ENCODE results near the gene DUSP28.

Gene DUSP28

GRCh38 chr2:240586919-240587800, 27.0 kb downstream of the DUSP28 start:
- DNase-seq: peak; percentile 56 to 62

DNA sequence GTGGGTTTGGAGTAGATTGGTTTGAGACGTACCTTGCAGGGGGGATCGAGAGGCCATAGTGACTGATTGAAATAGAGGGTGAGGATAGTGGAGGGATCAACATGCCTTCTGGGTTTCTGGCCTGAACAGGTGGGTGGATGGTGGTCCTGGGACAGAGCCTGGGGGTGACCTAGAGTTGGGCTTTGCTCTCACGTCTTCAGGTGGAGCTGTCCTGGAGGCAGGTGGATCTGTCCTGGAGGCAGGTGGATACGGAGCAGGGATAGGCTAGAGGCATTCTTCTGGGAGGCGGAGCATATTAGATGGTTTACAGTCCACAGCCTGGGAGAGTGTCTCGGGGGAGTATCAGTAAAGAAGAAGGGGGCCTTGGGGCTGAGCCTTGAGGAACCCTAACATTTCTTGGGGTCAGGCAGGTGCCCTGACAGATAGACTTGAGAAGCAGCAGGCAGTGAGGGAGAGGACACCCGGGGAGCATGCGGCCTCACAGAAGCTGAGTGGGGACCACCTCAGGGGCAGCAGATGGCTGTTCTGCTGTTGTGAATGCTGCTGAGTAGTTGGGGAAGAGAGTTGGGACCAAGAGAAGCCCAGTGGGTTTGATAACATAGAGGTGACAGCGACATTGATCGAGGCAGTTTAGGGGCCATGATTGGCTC, 28.0 kb downstream of the DUSP28 start:
- TF ChIP-seq POLR2A (IDR thresholded peaks at IDR 0.05; ENCODE audit: low read length) (no peak), GATA1 (IDR thresholded peaks at IDR 0.05; ENCODE audit: low read depth, low read length) (no peak)
- DNase-seq: no peak

More at GRCh38 chr2:240586919-240587800, 27.0 kb downstream of the DUSP28 start:
- TF ChIP-seq POLR2A (IDR thresholded peaks at IDR 0.05; ENCODE audit: low read length): peak; percentile 1
- no peak for TF ChIP-seq GATA1 (IDR thresholded peaks at IDR 0.05; ENCODE audit: low read depth, low read length)

- TF ChIP-seq GATA1 (IDR thresholded peaks at IDR 0.05; ENCODE audit: low read depth, low read length) (no peak), POLR2A (IDR thresholded peaks at IDR 0.05; ENCODE audit: low read length) (no peak)
Observed at GRCh38 chr2:240588669-240589068, 28.5 kb downstream of the DUSP28 start.

DNA sequence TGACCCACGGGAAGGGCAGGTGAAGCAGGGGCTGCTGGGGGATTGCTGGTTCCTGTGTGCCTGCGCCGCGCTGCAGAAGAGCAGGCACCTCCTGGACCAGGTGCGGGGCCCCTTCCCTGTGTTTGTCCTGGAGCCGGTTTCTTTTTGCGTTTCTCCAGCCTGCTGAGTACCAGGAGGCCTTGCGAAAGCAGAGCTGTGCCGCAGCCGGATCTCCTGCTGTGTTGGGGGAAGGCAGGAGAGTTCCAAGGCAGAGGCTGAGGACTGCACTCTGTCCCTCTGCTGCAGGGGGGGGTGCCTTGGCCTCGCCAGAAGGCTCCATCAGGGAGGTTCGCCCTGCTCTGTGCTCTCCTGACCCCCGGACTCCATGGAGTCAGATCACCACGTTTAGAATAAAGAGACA, 29.2 kb downstream of the DUSP28 start:
- no peak for DNase-seq
- TF ChIP-seq POLR2A (IDR thresholded peaks at IDR 0.05; ENCODE audit: low read length): no peak
- no peak for TF ChIP-seq GATA1 (IDR thresholded peaks at IDR 0.05; ENCODE audit: low read depth, low read length)

More at GRCh38 chr2:240588669-240589068, 28.5 kb downstream of the DUSP28 start:
- DNase-seq: no peak

- no peak for TF ChIP-seq POLR2A (IDR thresholded peaks at IDR 0.05; ENCODE audit: low read length)
- TF ChIP-seq GATA1 (IDR thresholded peaks at IDR 0.05; ENCODE audit: low read depth, low read length): no peak
- no peak for DNase-seq
Observed at GRCh38 chr2:240589850-240590525, 29.8 kb downstream of the DUSP28 start.

DNA sequence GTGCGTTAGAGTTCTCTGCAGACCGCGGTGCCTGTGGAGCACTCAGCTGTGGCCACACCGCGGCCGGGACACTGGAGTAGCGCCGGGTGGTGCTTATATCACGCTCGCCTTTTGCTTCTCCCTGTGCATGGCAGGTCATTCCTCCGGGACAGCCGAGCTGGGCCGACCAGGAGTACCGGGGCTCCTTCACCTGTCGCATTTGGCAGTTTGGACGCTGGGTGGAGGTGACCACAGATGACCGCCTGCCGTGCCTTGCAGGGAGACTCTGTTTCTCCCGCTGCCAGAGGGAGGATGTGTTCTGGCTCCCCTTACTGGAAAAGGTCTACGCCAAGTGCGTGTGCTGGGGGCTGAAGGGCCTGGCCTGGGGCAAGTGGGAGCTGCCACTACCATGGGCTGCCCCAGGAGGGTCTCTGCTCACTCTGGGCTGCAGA, 30.5 kb downstream of the DUSP28 start:
- no peak for DNase-seq
- TF ChIP-seq POLR2A (IDR thresholded peaks at IDR 0.05; ENCODE audit: low read length) (no peak), GATA1 (IDR thresholded peaks at IDR 0.05; ENCODE audit: low read depth, low read length) (no peak)

- TF ChIP-seq POLR2A (IDR thresholded peaks at IDR 0.05; ENCODE audit: low read length): no peak
- no peak for DNase-seq
Observed at GRCh38 chr2:240591226-240591625, 31.1 kb downstream of the DUSP28 start.

GRCh38 chr2:240591784-240592183, 31.6 kb downstream of the DUSP28 start:
- DNase-seq: no peak
- TF ChIP-seq POLR2A (IDR thresholded peaks at IDR 0.05; ENCODE audit: low read length): no peak
- no peak for TF ChIP-seq GATA1 (IDR thresholded peaks at IDR 0.05; ENCODE audit: low read depth, low read length)

DNA sequence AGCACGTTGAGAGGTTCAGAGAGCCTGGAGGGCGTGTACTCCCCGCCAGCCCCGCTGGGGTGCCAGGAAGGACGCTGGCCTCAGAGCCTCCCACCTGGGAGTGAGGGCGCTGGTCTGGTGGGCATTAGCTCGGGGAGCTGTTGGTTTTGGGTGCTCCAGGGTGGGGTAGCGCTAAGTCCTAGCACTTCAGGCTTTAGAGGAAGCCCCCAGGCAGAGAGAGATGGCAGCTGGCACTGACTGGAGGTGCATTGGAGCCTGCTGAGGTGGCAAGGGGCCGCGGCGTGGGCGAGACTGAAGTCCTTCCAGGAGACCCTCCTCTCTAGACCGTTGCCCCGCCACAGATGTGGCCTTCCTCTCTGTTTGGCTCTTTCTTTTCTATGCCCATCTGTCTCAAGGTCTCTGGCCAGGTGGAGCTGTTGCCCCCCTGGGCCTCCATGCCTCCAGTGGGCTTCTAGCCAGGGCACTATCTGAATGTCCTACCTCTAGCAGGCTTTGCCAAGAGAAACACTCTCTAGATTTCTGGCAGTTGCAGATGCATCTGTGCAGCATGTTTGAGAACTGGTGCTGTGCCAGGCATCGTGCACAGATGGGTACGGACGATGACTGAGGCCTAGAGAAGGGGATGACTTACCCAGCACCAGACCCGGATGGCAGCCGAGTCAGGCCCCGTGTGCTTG, 33.0 kb downstream of the DUSP28 start:
- no peak for TF ChIP-seq GATA1 (IDR thresholded peaks at IDR 0.05; ENCODE audit: low read depth, low read length)
- no peak for TF ChIP-seq POLR2A (IDR thresholded peaks at IDR 0.05; ENCODE audit: low read length)
- DNase-seq: no peak

DNA sequence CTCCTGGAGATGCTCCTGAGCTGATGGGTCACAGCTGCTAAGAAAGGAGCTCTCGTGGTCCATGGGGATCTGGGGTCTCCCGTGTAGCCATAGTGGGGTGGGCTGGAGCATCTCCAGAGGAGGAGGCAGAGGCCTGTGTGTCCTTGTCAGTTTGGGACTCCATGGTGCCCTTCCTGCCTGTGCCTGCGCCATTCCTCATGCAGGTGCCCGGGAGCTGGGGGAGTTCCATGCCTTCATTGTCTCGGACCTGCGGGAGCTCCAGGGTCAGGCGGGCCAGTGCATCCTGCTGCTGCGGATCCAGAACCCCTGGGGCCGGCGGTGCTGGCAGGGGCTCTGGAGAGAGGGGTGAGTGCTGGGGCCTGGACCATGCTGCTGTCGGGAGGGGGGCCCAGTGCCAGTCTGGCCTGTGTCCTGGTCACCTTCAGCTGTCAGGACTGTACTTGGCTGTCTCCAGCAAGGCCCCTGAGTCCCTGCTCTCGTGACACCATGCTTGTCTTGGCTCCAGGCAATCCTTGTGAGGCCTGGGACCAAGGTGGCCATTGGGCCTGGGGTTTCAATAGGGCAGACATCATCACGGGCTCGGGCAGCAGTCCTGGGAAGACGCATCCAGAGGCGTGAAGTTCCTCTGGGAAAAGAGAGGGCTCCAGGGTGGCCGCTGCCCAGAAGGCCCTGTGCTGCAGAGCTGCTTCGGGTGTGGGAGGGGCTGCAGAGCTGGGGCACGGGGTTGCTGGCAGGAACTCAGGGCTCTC, 33.7 kb downstream of the DUSP28 start:
- TF ChIP-seq POLR2A (IDR thresholded peaks at IDR 0.05; ENCODE audit: low read length) (no peak), GATA1 (IDR thresholded peaks at IDR 0.05; ENCODE audit: low read depth, low read length) (no peak)
- no peak for DNase-seq

- no peak for DNase-seq
Observed at GRCh38 chr2:240594511-240595380, 34.6 kb downstream of the DUSP28 start.

DNA sequence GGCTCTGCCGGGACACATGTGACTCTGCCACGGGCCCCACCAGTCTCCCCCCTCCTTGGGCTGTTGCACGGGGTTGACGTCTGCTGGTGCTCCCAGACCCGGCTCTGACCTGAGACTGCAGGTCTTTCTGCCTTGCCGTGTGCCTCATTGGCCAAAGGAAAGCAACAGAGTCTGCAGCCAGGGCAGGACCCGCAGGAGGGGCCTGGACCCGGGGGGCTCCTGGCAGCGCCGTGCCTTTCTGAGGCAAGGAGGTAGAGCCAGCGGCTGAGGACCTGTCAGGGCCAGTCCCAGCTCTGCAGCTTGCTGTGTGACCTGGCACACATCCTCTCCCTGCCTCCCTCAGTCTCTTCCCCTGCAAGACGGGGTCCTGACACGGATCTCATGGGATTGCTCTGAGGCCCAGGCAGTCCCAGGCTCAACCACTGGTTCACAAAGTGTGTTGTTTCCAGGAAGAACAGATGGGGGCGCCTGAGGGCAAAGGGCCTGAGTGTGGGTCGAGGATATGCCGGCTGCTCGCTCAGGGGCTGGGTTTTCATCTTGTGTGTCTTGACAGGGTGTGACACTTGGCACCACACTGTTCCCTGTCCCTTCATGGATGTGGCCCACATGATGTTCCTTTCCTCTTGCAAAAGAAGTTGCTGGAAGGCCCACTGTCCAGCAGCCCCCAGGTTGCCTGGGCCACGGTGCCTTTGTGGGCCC, 35.4 kb downstream of the DUSP28 start:
- DNase-seq: peak; percentile 19 to 27
- no peak for TF ChIP-seq GATA1 (IDR thresholded peaks at IDR 0.05; ENCODE audit: low read depth, low read length)
- TF ChIP-seq POLR2A (IDR thresholded peaks at IDR 0.05; ENCODE audit: low read length): no peak

More at GRCh38 chr2:240594511-240595380, 34.6 kb downstream of the DUSP28 start:
- TF ChIP-seq POLR2A (IDR thresholded peaks at IDR 0.05; ENCODE audit: low read length): no peak

Data from erythroblast (primary cell).